Endothelial cell of umbilical vein (primary cell): ENCODE measurements around the gene DDR1. TPM values are rescaled to one million over a fixed set of nuclear protein-coding genes. Genes with fewer than 3 reads are reported as not detected.

Experiments
- BruUV-seq: library from RNA; stranded (reverse); fragments of 400-500 nt; replicated peaks from 2 replicates; lab custom pipeline; 2021; lab: Mats Ljungman, UMichigan
- CTCF ChIA-PET: fragments of 300-600, 350-600 bp; sonication (Branson Sonifier 250); formaldehyde crosslinking; loops from one replicate; lab custom pipeline; 2021; ENCODE audit warnings: antibody characterized with exemption, inconsistent platforms; lab: Charles Lee
- POLR2A ChIA-PET: fragments of 300-600, 350-600 bp; sonication (Branson Sonifier 250); formaldehyde crosslinking; loops from one replicate; lab custom pipeline; 2021; ENCODE audit warnings: antibody characterized with exemption, inconsistent platforms; lab: Charles Lee
- DNase-seq: peaks from one replicate; pipeline ENCODE4 v3.0.0-alpha.2; 2011; ENCODE audit warnings: low read depth, low spot score
- FAIRE-seq: peaks from 2 replicates; lab custom pipeline; 2011; peaks lifted over from hg19 to GRCh38; lab: Jason Lieb, UNC
- H2AFZ ChIP-seq: 2 replicates; pipeline ENCODE4 v1.6.0; 2012; ENCODE audit warnings: low read depth, low read length, control low read depth, inconsistent platforms
- H3K27ac ChIP-seq: 2 replicates; pipeline ENCODE4 v1.5.1; 2011; ENCODE audit warnings: low read depth, mild to moderate bottlenecking, control low read depth, low read length, moderate library complexity; ENCODE audit not compliant: insufficient read depth
- H3K27me3 ChIP-seq, 2 experiments: 2 replicates each; pipeline versions ENCODE4 v1.6.0 to v1.6.1; 2011; ENCODE audit warnings: low read length in 2 of 2, mixed read lengths in 1 of 2; ENCODE audit not compliant: control insufficient read depth in 2 of 2, insufficient read depth in 2 of 2
- H3K36me3 ChIP-seq, 2 experiments: 2 replicates in 1 of 2; 3 replicates in 1 of 2; pipeline ENCODE4 v1.5.1; 2011; ENCODE audit warnings: low read length in 2 of 2, mild to moderate bottlenecking in 1 of 2, moderate library complexity in 1 of 2; ENCODE audit not compliant: control insufficient read depth in 2 of 2, insufficient read depth in 2 of 2; ENCODE audit errors: extremely low read depth in 1 of 2
- H3K4me1 ChIP-seq: 3 replicates; pipeline ENCODE4 v1.5.1; 2011; ENCODE audit warnings: mild to moderate bottlenecking, low read length; ENCODE audit not compliant: control insufficient read depth, insufficient read depth; ENCODE audit errors: extremely low read depth
- H3K4me2 ChIP-seq: 2 replicates; pipeline ENCODE4 v1.6.1; 2011; ENCODE audit warnings: low read length, control low read depth, mixed read lengths; ENCODE audit not compliant: insufficient read depth
- H3K4me3 ChIP-seq, 3 experiments: fragments of 200-600 bp in 1 of 3; sonication (generic), shearing (Covaris generic) in 1 of 3; replicated peaks in 1 of 3; 2 replicates each; pipeline ENCODE4 v1.5.1; 2011 to 2016; ENCODE audit warnings: control low read depth in 3 of 3, low read length in 3 of 3, mild to moderate bottlenecking in 2 of 3, inconsistent platforms in 1 of 3, low read depth in 1 of 3, moderate library complexity in 1 of 3; ENCODE audit not compliant: insufficient read depth in 1 of 3
- H3K79me2 ChIP-seq: 2 replicates; pipeline ENCODE4 v1.6.0; 2012; ENCODE audit warnings: low read length, inconsistent platforms; ENCODE audit not compliant: control insufficient read depth, insufficient read depth
- H3K9ac ChIP-seq: replicated peaks from 2 replicates; pipeline ENCODE3; 2011; ENCODE audit warnings: low read length, control low read depth; ENCODE audit not compliant: insufficient read depth; ENCODE audit errors: extremely low read depth
- H3K9me1 ChIP-seq: replicated peaks from 3 replicates; pipeline ENCODE4 v1.6.0; 2011; ENCODE audit warnings: mild to moderate bottlenecking, low read length; ENCODE audit not compliant: control insufficient read depth, insufficient read depth; ENCODE audit errors: extremely low read depth
- H3K9me3 ChIP-seq: replicated peaks from 2 replicates; pipeline ENCODE4 v1.5.1; 2012; ENCODE audit warnings: low read length, inconsistent platforms; ENCODE audit not compliant: control insufficient read depth, insufficient read depth
- H4K20me1 ChIP-seq: replicated peaks from 2 replicates; pipeline ENCODE3; 2011; ENCODE audit warnings: mild to moderate bottlenecking, low read length; ENCODE audit not compliant: control insufficient read depth, insufficient read depth; ENCODE audit errors: extremely low read depth
- EZH2 ChIP-seq: IDR thresholded peaks from 2 replicates; pipeline ENCODE4 v1.6.1; 2012; ENCODE audit warnings: borderline replicate concordance, low read depth, mild to moderate bottlenecking, moderate library complexity, low read length, inconsistent platforms; ENCODE audit not compliant: severe bottlenecking
- FOS ChIP-seq: IDR thresholded peaks from 2 replicates; pipeline ENCODE4 v1.6.1; 2011; ENCODE audit warnings: mild to moderate bottlenecking, low read length, moderate library complexity, borderline replicate concordance; ENCODE audit not compliant: insufficient read depth
- GATA2 ChIP-seq: IDR thresholded peaks from 2 replicates; pipeline ENCODE4 v1.7.0; 2011; ENCODE audit warnings: low read depth, mild to moderate bottlenecking, moderate library complexity, mixed read lengths, low read length; ENCODE audit not compliant: insufficient read length, insufficient read depth
- JUN ChIP-seq: IDR thresholded peaks from 2 replicates; pipeline ENCODE4 v1.6.1; 2011; ENCODE audit warnings: borderline replicate concordance, low read depth; ENCODE audit not compliant: insufficient read length, insufficient read depth
- MYC ChIP-seq: IDR thresholded peaks from one replicate; pipeline ENCODE4 v1.6.1; 2011; ENCODE audit warnings: mild to moderate bottlenecking, low read depth, low read length
- POLR2A ChIP-seq: IDR thresholded peaks from 2 replicates; pipeline ENCODE4 v1.6.1; 2012; ENCODE audit warnings: low read depth, mild to moderate bottlenecking, control low read depth, low read length
- POLR2AphosphoS5 ChIP-seq: IDR thresholded peaks from 2 replicates; pipeline ENCODE4 v1.6.1; 2012; ENCODE audit warnings: low read depth, mild to moderate bottlenecking, control low read depth, low read length, moderate library complexity; ENCODE audit not compliant: insufficient read depth
- dilution Hi-C: fragments of 300-500 bp; cut with MboI; formaldehyde crosslinking; loops from one replicate; pipeline ENCODE4 v1.15.0; 2019; ENCODE audit warnings: low sequenced_read_pairs; ENCODE audit not compliant: extremely low pct_ligation_motif_present
- intact Hi-C: fragments of 100-400 bp; cut with micrococcal nuclease; formaldehyde crosslinking; loops from one replicate; pipeline ENCODE4 v1.10.0; 2022
- polyA plus RNA-seq, 4 experiments: library from polyadenylated mRNA; depleted of rRNA in 3 of 4; stranded (reverse) in 3 of 4; unstranded in 1 of 4; fragments of >200 nt; gene quantifications; 2 replicates each; pipeline versions ENCODE4 v1.2.1 to v1.2.3, GENCODE V29; 2011 to 2012; ENCODE audit warnings: missing spikeins in 1 of 4
- total RNA-seq: library from RNA; stranded (reverse); gene quantifications from 2 replicates; pipeline ENCODE4 v1.2.3, GENCODE V29; 2021
- TF ChIP-seq, protein P1 (sequence below), 2 donors: IDR thresholded peaks; 1 replicate in 1 of 2; 2 replicates in 1 of 2; pipeline ENCODE4 v1.5.1; 2011; ENCODE audit warnings: low read length in 2 of 2, mild to moderate bottlenecking in 2 of 2, moderate library complexity in 2 of 2, control low read depth in 1 of 2, inconsistent platforms in 1 of 2, low read depth in 1 of 2; ENCODE audit not compliant: insufficient read depth in 1 of 2; ENCODE audit errors: extremely low read depth in 1 of 2
- TF ChIP-seq, protein P2 (sequence below): IDR thresholded peaks from 2 replicates; pipeline ENCODE4 v1.6.1; 2011; ENCODE audit not compliant: insufficient read depth, insufficient read length

Gene DDR1
- total and polyA plus RNA-seq, 2 donors (not counting 3 experiments of a cell fraction or from before 2014, with no cell fraction given), result 8.8 to 22.9 TPM

DNA sequence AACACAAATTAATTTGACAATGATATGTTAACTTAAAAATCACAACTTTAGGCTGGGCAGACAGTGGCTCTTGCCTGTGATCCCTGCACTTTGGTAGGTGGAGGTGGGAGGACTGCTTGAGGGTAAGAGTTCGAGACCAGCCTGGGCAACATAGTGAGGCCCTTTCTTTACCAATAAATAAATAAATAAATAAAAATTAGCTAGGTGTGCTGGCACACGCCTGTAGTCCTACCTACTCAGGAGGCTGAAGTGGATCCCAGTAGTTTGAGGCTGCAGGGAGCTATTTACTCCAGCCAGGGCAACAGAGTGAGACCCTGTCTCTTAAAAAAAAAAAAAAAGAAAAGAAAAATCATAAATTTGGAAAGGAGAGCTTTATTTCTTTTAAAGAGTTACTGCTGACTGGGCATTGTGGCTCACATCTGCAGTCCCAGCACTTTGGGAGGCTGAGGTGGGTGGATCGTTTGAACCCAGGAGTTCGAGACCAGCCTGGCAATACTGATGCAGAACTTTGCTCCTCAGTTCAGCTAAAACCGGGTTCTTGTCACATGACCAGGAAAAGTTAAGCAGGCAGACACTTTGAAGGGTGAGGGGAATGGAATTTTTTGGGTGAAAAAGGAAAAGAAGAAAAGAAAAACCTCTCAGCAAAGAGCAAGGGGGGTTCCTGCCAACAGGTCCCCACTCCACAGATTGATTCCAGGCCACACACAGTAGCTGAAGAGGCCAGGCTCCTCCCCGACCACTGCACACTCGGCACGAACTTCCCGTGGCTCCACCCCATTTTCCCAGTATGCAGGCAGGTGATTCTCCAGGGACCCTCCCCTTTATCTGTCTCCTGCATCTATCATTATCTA, 44.0 kb upstream of the DDR1 start:
- TF ChIP-seq GATA2 (no peak), FOS (no peak), EZH2 (no peak), MYC (no peak), POLR2A (no peak), JUN (no peak), POLR2AphosphoS5 (no peak)
- TF ChIP-seq, protein P1, sequence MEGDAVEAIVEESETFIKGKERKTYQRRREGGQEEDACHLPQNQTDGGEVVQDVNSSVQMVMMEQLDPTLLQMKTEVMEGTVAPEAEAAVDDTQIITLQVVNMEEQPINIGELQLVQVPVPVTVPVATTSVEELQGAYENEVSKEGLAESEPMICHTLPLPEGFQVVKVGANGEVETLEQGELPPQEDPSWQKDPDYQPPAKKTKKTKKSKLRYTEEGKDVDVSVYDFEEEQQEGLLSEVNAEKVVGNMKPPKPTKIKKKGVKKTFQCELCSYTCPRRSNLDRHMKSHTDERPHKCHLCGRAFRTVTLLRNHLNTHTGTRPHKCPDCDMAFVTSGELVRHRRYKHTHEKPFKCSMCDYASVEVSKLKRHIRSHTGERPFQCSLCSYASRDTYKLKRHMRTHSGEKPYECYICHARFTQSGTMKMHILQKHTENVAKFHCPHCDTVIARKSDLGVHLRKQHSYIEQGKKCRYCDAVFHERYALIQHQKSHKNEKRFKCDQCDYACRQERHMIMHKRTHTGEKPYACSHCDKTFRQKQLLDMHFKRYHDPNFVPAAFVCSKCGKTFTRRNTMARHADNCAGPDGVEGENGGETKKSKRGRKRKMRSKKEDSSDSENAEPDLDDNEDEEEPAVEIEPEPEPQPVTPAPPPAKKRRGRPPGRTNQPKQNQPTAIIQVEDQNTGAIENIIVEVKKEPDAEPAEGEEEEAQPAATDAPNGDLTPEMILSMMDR (IDR thresholded peaks at IDR 0.05; ENCODE audit: extremely low read depth in 1 of 2, insufficient read depth in 1 of 2, low read depth in 1 of 2, low read length in 2 of 2), result no peak
- TF ChIP-seq, protein P2, sequence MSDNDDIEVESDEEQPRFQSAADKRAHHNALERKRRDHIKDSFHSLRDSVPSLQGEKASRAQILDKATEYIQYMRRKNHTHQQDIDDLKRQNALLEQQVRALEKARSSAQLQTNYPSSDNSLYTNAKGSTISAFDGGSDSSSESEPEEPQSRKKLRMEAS, result no peak
- Histone ChIP-seq H3K4me3 (no peak overlapping the region), H2AFZ (no peak overlapping the region), H3K27me3 (peaks cover 6 to 10% of the 10 kb centered on the region in 2 experiments), H3K9me3 (no peaks in the 10 kb centered on the region), H3K36me3 (no peaks in the 10 kb centered on the region), H3K9me1 (no peaks in the 10 kb centered on the region), H3K9ac (no peak overlapping the region), H3K79me2 (no peaks in the 10 kb centered on the region), H3K27ac (no peak overlapping the region), H3K4me1 (no peaks in the 10 kb centered on the region), H3K4me2 (no peak overlapping the region), H4K20me1 (no peaks in the 10 kb centered on the region)
- ChIA-PET POLR2A (no interaction called here), CTCF (interaction anchor here (0.6 to 1.6 kb wide), 6 partner anchors 8 to 373 kb away, joined by 3 to 5 read pairs (median 3); no protein-coding TSS in a partner anchor)
- intact Hi-C loops, result no loop called here
- no TSS peak for BruUV-seq
- FAIRE-seq (no peak), DNase-seq (no peak)
- dilution Hi-C loops, result no loop called here
